ENCODE measurements around the gene CRADD.

The CRADD gene

DNA sequence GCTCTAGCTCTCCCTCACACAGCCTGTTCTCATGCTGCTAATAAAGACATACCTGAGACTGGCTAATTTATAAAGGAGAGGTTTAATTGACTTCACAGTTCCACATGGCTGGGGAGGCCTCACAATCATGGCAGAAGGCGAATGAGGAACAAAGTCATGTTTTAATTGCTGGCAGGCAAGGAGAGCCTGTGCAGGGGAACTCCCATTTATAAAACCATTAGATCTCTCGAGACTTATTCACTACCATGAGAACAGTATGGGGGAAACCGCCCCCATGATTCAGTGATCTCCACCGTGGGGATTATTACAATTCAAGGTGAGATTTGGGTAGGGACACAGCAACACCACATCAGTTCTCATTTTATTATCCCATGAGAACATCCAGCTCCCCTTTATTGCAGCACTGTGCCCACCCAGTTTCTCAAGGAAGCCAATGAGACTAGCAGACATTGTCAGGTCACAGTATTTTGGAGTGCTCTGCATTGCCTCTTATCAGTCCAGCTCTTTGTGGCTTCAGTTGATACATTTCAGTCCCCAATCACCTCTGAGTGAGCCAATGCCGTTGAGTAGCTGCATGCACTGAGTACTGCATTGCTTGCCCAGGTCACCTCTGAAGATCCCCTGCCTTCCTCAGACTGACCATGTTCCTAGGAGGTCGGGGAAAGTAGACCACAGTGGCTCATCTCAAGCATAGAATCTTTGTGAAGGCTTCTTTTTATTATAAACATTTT lies 131.2 kb downstream of the CRADD start:
- no peak for DNase-seq (ENCODE audit: low spot score)

DNA sequence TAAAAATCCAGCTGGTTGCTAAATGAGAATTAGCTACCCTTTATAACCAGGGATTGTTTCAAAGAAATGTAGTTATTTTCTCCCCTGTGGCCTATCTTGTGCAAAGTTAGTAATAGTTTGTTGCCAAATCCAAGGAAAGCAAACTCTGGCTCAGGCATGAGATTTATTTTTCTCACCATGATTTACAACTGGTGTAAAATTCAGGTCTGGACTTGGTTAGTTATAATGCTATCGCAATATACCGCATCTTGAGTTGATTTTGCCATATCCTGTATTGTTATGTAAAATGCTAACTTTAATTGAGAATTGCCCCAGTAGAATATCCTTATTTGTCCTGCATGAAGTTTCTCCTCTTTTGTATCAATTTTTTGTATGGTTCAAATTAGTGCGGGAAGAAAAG lies 135.5 kb downstream of the CRADD start:
- DNase-seq (ENCODE audit: low spot score): no peak

DNA sequence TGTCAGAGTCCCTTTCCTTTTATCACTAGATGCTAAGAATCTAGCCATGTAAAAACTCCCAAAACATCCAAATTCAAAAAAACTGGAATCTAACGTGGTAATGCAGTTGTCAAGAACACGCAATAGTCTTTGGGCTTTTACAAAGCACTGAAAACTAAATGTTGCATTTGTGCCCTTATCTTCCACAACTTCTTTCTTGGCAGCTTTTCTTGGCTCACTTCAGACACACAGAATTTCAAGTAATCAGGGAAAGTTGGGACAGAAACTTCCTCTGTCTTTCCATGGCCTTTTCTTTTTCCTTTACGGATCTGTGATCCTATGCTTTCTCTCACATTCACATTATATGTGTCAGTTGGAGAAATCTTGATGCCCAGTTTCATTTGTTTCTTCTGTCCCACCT lies 136.0 kb downstream of the CRADD start:
- DNase-seq (ENCODE audit: low spot score): no peak

DNA sequence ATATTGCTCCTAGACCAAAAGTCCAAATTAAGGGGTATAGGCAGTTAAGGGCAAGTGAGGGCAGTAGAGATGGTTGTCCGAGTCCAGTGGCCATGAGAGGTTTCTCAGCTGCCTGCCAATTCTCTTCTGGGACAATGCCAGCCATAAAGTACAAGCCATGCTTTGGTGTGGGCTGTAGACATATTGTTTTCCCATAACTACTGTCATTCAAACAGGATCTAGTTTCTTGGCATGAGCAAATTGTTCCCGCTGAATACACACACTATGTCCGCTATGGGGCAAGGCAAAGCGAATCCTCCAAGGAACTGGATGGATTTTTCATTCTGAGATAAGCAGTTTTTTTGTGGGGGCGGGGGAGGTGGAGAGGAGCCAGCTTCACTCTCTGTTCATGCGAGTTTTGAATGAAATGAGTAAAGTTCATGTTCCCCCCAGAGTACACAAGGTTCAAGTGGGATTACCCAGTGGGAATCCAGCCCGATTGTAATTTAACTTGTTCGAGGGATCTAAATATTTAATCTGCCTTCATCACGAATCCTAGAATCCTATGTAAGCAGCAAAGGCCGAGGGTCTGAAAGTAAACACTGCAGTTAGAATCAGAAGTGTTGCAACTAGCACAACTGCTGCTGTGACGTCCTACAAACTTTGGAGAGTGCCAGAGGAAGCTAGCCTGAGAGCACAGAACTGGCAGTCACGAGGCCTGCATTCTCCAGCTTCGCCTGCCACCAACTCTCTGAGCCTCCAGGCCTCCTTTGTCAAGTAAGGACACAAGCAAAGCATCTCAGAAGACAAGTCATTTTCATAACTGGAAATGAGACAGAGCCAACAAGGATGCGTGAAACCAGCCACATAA lies 137.0 kb downstream of the CRADD start:
- DNase-seq (ENCODE audit: low spot score): no peak

DNA sequence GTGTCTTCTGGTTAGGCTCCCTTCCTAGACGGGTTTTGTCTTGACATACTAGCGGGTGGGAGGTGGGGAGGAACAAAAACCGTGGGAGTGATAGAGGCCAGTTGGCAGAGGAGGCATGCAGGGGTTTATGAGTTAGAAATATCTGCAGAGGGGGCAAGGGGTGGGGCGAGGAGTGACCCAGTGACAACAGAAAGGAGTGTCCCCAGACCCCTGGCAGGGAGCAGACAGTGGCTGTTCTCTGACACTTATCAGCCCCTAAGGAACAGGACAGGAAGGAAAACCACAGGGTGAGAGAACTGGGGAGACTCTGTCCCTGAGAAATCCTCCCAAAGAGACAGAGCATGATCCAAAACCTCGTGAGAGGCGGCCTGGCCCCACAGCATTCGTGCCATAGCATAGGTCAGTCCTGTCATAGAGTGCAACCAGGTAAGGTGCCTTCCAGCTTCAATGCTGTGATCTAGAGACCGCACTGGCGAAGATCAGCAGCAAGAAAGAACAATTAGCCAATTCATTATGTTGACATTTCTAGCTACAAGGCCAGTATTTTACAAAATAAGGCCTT lies 141.4 kb downstream of the CRADD start:
- no peak for DNase-seq (ENCODE audit: low spot score)

DNA sequence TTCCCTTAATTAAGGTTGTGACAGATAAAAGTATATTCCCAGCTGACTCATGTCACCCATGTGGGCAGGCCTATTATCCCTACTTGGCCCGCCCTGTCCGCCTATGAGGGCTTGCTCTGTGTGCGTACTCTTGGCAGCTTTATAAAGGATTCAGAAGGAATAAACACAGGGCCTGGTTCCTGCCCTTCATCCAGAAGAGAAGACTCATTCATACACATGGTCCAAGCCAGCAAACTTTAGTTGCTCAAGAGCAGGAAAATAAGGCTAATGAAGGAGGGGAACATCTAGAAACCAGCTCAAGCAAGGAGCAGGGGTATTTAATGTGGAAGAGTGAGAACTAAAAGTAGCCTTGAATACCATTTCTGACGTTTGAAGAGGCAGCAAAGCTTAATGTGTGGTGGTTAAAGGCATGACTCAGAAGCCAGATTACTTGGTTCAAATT lies 141.9 kb downstream of the CRADD start:
- DNase-seq (ENCODE audit: low spot score): no peak

DNA sequence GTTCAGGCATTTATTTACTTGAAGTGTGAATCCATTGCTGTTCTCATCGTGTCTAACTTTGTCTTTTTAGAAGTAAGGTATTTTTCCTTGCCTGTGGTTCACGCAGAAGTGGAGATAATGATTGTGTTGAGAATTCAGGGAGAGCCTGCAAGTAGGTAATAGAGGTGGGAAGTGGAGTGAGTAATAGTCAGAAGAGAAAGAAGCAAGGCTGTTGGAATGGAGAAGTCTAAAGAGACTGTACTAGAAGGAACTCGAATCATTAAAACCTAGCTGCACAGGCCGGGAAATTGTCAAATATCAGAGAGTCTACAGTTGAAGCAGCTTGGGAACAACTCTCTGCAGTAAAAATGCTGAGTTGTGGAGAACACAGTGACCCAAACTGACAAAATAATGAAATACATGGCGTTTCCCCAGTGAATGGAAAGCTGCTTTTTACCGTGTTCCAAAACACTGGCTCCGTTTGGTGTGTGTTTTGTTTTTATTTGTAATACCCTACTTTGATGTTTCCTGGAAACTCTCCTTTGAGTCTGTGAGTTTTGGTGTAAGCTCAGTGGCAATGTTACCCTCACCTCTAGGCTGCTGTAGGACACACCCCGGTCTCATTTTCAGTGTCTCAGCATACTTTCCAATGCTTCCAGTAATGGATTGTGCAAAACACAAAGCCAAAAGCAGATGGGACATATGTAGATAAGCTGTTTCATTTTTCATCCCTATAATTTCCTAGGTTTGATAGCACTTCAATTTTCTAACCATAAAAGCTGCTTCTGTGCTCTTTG lies 146.6 kb downstream of the CRADD start:
- no peak for DNase-seq (ENCODE audit: low spot score)

DNA sequence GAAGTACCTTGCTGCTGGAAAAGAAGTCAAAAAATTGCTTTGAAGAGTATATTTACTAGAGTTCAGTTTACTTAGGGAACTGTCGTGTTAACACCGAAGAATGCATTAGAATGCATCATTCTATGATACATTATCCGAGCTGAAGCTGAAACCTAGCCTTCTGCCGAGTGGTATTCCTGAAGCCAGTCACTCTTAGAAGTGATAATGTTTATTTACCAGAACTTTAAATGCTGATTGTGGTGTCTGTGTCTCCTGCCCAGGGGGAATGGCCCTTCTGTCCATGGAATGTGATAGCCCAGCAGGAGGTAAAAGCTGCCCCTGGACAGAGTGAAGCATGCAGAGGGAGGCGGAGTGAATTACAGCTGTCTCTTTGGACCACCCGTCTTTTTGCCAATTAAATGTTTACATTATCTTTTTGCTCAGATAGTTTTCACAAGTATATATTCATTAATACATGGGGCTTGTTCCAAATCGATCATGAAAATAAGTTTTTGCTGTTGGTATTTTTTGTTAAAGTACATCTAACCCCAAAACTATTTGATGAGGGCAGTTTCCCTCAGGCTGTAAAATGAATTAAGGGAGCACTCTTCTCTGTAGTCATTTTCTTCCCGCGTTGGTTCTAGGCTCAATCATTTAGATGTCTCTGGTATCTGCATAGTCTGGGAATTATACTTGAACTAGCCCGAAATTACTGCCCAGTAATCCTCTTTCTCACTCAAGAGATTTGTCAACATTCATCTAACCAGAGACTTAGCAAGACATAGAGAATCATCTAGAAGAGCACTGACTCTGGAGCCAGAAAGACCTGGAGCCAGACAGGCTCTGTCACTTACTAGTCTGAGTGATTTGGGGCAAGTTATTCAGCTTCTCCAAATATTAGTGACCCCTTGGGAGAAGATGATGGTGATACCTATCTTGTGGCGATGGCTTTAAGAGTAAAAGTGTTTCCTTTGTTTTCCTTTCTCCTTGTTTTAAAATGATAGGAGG lies 147.6 kb downstream of the CRADD start:
- no peak for DNase-seq (ENCODE audit: low spot score)

DNA sequence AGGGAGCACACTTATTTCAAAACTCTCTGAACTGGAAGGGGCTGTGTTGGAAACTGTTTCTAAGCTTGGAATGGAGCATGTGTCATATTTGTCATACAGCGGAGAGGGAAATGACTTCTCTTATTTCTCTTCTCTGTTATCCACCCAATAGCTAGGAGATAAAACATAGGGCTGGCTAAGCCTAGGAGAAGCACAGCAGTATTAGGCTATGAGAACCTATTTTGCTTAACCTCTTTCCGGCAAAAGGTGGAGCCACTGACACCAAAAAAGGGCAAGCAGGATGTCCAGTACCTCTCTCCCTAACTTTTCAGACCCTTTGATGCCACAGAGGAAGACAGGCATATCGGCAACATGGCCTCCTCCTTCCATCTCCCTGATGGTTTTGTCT lies 148.3 kb downstream of the CRADD start:
- no peak for DNase-seq (ENCODE audit: low spot score)

DNA sequence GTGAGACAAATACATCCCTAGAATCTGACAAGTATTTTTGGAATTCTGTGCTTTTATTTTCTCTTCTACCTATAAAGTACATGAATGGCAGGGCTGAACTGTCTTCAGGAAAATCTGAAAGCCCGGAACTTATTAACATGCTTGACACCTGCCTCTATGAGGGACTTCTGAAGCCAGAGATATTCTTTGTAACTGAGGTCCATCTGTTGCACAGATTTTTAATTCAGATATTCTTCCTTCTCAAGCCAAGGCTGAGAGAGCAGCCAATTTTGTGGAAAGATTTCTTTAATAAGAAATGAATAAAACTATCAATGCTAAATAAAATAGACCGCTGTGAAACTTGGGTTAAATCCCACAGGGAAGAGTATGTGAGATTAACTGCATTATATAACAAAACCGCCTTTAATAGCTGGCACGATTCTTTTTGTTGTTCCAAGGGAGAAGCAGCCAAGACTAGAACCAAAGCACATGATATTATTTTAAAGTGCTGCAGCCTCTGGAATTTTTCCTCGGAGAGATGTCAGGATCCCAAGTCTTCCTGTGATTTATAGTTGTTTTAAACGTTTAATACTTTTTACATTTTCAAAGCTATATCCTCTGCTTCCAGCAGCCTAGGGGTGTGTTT lies 148.9 kb downstream of the CRADD start:
- no peak for DNase-seq (ENCODE audit: low spot score)

DNA sequence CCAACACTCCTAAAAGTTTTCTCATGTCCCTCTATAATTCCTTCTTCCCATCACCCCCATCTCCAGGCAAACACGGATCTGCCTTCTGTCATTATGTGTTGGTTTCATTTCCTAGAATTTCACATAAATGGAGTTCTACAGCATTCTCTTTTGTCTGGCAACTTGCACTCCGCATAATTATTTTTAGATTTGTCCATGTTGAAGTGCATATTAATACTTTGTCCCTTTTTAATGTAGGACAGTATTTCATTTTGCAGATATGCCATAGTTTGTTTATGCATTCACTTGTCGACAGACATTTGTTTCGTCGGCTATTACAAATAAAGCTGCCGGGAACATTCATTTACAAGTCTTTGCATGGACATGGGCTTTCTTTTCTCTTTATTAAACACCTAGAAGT lies 150.0 kb downstream of the CRADD start:
- DNase-seq (ENCODE audit: low spot score): no peak

DNA sequence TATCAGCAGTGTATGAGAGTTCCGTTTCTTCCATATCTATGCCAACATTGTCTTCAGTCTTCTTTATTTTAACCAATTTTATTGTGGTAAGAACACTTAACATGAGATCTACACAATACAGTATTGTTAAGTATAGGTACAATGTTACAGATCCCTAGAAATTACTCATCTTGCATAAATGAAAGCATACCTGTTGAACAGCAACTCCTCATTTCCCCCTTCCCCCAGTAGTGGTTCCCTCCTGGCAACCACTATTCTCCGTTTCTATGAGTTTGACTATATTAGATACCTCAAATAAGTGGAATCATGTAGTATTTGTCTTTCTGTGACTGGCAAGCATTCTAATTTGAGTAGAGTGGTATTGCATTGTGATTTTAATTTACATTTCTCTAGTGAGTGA lies 150.5 kb downstream of the CRADD start:
- DNase-seq (ENCODE audit: low spot score): no peak

DNA sequence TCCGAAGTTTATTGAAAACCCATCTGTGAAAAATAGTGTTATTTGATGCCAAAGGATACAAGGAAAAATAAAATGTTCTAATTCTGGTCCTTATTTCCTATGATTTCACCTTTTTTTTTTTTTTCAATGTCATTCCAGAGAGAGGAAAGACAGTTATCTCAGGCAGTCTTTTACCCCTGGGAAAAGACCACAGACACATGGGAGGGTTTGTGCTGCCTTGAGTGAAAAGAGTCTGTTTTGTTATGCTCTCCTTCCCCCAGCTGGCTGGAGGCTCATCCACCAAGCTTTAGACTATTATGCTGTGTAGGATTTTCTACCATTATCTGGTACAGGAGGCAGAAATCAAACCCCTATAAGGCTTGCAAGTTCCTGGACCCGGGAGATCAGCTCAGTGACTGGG lies 151.8 kb downstream of the CRADD start:
- DNase-seq (ENCODE audit: low spot score): no peak

DNA sequence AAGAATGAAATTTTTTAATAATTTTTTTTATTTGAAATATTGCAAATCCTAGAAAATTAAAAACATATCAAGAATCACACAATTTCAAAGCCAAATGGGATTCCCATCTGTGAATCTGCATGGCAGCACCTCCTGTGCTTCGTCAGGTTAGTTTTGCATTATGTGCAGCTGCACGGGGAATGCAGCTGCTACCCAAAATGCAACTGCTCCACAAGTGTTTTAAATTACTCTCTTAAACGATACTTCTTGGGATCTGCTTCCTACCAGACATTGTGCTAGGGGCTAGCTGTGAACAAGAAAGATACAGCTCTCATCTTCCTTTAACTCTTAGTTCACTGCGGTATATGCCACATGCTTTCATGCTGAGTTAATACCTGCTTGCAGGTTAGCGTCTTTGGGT lies 154.2 kb downstream of the CRADD start:
- DNase-seq (ENCODE audit: low spot score): no peak

DNA sequence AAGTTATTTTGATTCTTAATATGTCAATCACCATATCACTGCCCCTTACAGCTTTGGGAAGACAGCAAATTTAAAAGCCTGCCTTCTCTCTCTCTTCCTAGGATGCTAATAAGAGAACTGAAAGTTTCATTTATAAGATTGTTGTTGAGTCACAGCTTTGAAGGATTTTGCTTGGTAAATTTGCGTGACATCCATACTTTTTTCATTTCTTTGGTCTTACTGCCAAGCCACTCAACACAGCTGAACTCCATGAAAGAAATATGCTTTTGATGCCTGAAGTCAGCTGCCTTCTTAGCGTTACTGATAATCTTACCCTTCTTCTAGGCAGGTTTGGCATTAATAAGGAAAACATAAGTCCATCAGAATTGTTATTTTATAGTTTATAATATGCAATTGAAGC lies 155.0 kb downstream of the CRADD start:
- DNase-seq (ENCODE audit: low spot score): no peak

DNA sequence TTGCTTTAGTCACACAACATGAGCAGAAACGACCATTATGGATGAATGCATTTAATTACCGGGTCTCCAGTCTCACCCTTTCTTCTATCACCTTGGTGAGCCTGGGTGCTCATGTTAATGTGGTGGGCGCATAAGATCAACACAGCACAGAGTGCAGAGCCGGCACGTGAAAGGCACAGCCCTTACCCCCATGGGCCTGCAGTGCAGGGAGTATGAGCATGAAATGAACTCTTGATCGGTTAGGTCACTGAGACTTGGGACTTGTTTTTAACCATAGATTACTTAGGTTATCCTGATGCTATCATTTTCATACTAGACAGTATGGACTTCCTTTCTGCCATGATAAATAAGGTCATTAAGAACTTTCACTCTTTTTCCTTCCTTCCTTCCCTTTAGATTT lies 156.8 kb downstream of the CRADD start:
- DNase-seq (ENCODE audit: low spot score): no peak

DNA sequence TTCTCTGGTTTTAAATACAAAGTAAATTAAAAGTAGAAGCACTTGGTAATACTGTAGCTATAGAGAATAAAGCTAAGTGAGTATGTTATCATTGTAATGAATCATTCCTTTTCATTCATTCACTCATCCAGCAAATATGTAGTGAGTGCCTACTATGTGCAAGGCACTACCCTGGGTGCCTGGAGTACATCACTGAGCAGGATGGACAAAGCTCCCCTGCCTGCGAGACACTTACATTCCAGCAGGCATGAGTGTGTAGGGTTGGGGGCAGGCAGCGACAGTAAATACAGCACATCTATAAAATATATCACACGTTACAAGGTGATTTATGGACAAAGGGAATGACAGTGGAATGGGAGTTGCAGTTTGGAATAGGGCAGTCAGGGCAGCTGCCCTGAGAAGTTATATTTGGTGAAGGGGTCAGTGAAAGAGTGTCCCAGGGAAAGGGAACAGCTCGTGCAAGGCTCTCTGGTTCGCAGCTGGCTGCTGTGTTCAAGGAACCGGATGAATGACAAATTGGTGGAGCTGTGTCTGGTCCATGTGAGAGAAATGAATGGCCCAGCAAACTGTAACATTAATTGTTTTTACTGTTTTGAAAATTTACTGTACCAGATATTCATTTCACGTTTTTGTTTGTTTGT lies 159.6 kb downstream of the CRADD start:
- no peak for DNase-seq (ENCODE audit: low spot score)

DNA sequence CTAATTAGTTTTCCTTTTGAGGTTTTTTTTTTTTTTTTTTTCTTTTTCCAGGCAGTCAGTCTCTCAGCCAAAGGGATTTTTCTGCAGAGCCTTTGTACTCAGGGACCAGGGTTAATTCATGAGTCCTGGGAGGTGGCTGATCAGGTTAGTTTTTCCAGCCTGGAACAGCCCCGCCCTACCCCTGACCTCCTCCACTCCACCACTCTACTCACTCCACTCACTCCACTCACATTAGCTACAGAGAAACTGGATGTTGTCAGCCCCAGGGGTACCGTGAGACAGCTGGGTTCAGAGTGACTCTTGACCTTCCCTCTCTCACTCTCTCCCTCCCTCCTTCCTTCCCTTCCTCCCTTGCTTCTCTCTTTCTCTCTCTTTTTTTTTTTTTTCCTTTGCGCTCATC lies 161.0 kb downstream of the CRADD start:
- DNase-seq (ENCODE audit: low spot score): no peak

DNA sequence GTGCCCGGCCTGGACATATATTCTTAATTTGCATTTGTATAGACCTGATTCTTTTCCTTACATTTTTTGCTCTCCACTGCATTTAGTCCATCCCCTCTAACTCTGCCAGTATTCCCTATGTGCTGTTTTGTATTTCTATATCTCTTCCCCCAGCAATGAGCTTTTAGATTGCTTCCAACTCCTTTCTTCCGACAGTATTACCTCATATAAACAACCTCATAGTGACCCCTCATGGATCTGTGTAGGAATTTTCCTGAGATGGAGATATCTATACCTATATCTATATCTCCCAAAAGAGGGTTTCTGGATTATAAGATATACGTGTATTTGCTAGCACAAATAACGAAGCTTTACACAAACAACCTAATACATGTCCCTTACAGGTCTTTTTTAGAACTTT lies 161.9 kb downstream of the CRADD start:
- DNase-seq (ENCODE audit: low spot score): no peak

DNA sequence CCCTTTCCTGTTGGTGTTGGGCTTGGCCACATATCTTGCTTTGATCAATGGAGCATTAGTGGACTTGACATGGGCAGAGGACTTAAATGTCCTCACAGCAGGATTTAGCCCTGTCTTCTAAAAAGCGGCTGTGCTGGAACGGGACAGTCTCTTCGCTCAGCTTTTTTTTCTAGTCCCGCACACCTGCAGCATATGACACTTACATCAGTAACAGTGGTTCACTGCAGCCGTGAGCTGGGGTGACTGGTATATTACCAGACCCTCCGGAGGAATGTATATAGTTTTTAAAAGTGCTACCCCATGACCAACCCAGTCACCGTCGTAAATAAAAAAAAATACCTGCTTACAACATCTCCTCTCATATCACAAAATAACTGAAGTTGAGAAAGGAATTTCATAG lies 164.5 kb downstream of the CRADD start:
- DNase-seq (ENCODE audit: low spot score): no peak
